HG03025 (cell line): ENCODE results near the gene PRMT6.
A peak's percentile ranks its signal among the peaks of the same experiment; 100 is the strongest.
"Not testable (repeated sequence)": the region's sequence is repeated elsewhere in the genome, so short reads cannot be mapped to it uniquely, and the experiment has no call there.

ENCODE experiments used
- ATAC-seq: cut with Tn5 transposase; IDR thresholded peaks from one replicate; pipeline ENCODE4 v1.9.1; 2021; ENCODE audit warnings: mild to moderate bottlenecking, moderate library complexity; ENCODE audit not compliant: unreplicated experiment, low FRiP score

Gene PRMT6

DNA sequence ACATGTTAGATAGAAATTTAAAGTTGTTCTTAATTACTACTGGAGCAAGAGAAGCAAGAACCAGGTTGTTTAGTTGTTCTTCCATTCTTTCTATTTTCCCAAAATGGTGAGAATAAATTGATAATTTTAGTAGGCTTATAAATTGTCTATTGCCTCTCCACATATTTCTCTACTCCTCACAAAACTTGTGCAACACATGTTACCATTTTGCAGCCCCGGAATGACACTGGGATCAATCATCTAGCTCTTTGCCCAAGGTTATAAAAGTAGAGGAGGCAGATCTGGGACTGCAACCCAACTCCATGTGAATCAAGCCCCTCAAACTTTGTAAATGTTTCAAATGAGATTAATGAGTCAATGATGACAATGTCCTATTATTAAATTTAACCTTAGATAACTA is 34.9 kb downstream of the PRMT6 start:
- ATAC-seq = no peak

DNA sequence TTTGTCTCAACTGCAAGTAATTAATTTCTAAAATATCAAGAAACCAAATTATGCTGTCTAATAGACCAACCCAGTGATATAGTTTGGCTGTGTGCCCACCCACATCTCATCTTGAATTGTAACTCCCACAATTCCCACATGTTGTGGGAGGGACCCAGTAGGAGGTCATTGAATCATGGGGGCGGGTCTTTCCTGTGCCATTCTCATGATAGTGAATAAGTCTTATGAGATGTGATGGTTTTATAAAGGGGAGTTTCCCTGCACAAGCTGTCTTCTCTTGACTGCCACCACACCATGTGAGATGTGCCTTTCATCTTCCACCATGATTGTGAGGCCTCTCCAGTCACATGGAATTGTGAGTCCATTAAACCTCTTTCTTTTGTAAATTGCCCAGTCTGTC is 36.9 kb downstream of the PRMT6 start:
- ATAC-seq = not testable (repeated sequence)

GRCh38 chr1:107095647-107096046 is 39.2 kb downstream of the PRMT6 start:
- ATAC-seq = no peak

DNA sequence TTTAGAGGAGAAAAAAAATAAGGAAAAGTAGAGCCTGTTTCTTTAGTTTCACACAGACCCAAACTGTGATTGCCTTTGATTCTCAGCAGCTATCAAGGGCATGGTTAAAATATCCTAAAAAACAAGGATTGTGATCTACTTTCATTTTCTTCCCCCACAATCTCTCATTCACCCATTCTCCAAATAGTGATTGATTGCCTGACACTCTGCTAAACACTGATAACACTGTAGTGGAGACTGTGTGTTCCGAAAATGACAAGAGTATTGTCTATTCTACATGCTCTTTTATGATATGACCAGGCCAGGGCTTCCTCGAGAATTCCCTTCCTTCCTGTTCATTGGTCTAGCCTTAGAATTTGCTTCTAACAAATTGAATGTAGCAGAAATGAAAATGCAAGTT is 40.2 kb downstream of the PRMT6 start:
- no peak for ATAC-seq

- no peak for ATAC-seq
Observed at GRCh38 chr1:107098961-107099360, 42.5 kb downstream of the PRMT6 start.

DNA sequence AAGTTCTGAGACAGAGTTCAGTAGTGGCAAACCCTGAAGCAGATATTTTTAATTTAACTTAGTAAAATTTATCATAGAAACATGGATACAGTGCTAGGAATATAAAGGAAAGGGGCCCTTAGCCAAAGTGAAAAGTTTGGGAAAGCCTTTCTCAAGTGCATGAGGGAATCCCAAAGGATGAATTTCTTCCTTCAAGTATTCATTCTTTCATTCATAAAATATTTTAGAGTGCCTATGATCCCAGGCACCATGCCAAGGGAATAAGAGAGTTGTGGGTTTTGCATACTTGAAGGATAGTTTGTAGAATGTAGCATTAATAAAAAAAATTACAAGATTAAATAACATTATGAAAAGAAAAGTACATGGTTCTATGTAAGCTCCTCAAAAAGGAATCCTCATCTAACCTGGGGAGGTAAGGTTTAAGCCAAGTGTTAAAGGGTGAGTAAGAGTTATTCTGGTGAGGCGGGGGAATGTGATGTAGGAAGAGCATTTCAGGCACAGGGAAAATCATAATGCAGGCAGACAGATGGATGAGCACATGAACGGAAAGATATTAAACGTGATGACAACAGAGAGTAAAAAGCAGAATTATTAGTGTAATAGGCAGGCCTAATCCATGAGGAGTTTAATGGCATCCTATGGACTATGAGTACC is 44.0 kb downstream of the PRMT6 start:
- no peak for ATAC-seq

DNA sequence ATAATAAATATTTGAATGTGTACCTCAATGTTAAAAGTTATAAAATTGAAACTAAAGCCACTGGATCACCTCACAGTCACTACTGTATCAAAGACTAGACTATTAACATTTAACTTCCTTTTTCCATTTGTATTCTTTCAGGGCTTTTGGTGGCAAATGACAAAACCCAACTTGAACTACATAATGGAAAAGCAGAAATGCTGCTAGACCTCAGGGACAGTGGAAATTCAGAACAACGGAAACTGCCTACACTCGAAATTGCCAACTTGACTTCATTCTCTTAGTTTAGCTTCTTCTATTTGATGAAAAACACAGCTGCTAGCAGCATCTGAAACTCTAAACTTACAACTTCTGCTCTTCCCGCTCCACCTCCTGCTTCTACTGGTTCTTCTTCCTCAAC is 49.4 kb downstream of the PRMT6 start:
- peak; percentile 66 for ATAC-seq
